ENCODE results near the gene HS6ST3. TPM values are rescaled to one million over a fixed set of nuclear protein-coding genes. Genes with fewer than 3 reads are reported as not detected.

Gene HS6ST3
- total and polyA plus RNA-seq, 2 of the 13 experiments (the other 11 are each of a cell fraction or from before 2014, with no cell fraction given) = not detected

DNA sequence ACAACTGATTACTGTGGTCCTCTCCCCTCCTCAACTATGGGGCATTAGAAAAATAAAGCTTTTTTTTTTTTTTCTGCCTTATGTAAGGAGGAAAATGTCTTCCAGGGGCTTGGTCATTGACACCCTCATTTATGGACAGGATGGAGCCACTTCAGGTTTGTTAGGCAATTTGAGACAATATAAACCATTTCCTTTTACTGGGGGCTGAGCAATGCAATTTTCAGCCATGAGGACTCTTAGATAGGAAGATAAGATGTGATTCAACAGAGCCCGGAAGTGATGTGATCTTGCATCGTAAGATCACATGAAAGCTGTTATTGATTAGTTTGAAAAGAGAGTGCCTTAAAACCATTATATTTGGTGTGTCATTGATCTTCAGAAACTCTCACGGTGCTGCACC is 693.6 kb downstream of the HS6ST3 start:
- Histone ChIP-seq H3K9me3 (ENCODE audit: low read length) (no peaks in the 10 kb centered on the region), H3K27ac (ENCODE audit: extremely low read length, insufficient read depth, low read length) (no peak overlapping the region), H3K4me3 (replicated peaks in 1 of 3; ENCODE audit: insufficient read depth in 1 of 3, low read depth in 2 of 3, low read length in 3 of 3) (no peak overlapping the region), H3K79me2 (ENCODE audit: insufficient read depth, low read length) (no peaks in the 10 kb centered on the region), H3K27me3 (ENCODE audit: control insufficient read depth in 1 of 2, insufficient read depth in 2 of 2, low read length in 2 of 2) (no peaks in the 10 kb centered on the region), H2AFZ (ENCODE audit: low read length) (no peak overlapping the region), H3K9ac (ENCODE audit: insufficient read depth, low read depth, low read length) (no peak overlapping the region), H3K4me2 (ENCODE audit: low read depth, low read length) (no peak overlapping the region), H4K20me1 (ENCODE audit: insufficient read depth, low read length) (no peaks in the 10 kb centered on the region), H3K36me3 (replicated peaks in 1 of 2; ENCODE audit: control insufficient read depth in 1 of 2, insufficient read depth in 2 of 2, low read length in 2 of 2) (no peaks in the 10 kb centered on the region), H3K4me1 (ENCODE audit: insufficient read depth, low read length) (no peaks in the 10 kb centered on the region)
- ATAC-seq = no peak
- WGBS (ENCODE audit: low lambda C conversion rate) = 21% methylated on average over 3 of the region's 3 CpGs
- in situ Hi-C loops (cut with HindIII; ENCODE audit: extremely low pct_ligation_motif_present, low pct_unique_long_range_greater_than_20kb) = no loop called here
- intact Hi-C loops (cut with micrococcal nuclease; ENCODE audit: unreplicated experiment) = no loop called here
- DNase-seq (ENCODE audit: low spot score) = no peak
- POLR2A ChIA-PET = no interaction called here
- CTCF ChIA-PET (ENCODE audit: low intra/inter-chr PET ratio, low total read pairs) = no interaction called here
- BruUV-seq (replicated peaks) = no TSS peak
- TF ChIP-seq JUN (CRISPR knock-in tag; IDR thresholded peaks at IDR 0.05) (no peak), GATA4 (IDR thresholded peaks at IDR 0.05; ENCODE audit: borderline replicate concordance, low read depth) (no peak), HDAC1 (CRISPR knock-in tag; IDR thresholded peaks at IDR 0.05) (no peak)
- FAIRE-seq = no peak

DNA sequence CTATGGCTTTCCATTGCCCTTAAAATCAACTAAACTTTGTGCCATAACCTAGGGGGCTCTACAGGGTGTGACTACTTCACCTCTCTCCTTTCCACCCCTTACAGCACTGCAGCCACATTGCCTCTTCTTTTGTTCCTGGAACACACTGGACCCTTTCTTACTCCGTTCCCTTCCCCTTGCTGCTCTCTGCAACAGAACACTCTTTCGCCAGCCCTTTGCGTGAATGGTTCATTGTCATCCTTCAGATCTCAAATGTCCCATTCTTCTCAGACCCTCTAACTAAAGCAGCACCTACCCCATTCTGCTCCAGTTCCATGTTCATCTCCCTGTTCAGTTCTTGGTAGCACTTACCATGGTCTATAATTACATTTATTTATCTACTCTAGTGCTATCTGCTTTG is 696.1 kb downstream of the HS6ST3 start:
- WGBS (ENCODE audit: low lambda C conversion rate) = 40% methylated on average over 3 of the region's 3 CpGs
- no peaks in the 10 kb centered on the region for H4K20me1 ChIP-seq (ENCODE audit: insufficient read depth, low read length)
- H3K4me2 ChIP-seq (ENCODE audit: low read depth, low read length) = no peak overlapping the region
- DNase-seq (ENCODE audit: low spot score) (no peak), FAIRE-seq (no peak), ATAC-seq (no peak)
- TF ChIP-seq ZNF3 (CRISPR knock-in tag; IDR thresholded peaks at IDR 0.05) = no peak
- no peak for TF ChIP-seq SMAD3 (CRISPR knock-in tag; IDR thresholded peaks at IDR 0.05)
- no peak for TF ChIP-seq SALL2 (CRISPR knock-in tag; IDR thresholded peaks at IDR 0.05)
- no peak for TF ChIP-seq ZSCAN29 (CRISPR knock-in tag; conservative IDR thresholded peaks at IDR 0.05)
- TF ChIP-seq ATAD3A (CRISPR knock-in tag; IDR thresholded peaks at IDR 0.05) = no peak
- no peak overlapping the region for H3K4me3 ChIP-seq (replicated peaks in 1 of 3; ENCODE audit: insufficient read depth in 1 of 3, low read depth in 2 of 3, low read length in 3 of 3)
- CTCF ChIA-PET (ENCODE audit: low intra/inter-chr PET ratio, low total read pairs) = no interaction called here
- no peaks in the 10 kb centered on the region for H3K79me2 ChIP-seq (ENCODE audit: insufficient read depth, low read length)
- intact Hi-C loops (cut with micrococcal nuclease; ENCODE audit: unreplicated experiment) (no loop called here), in situ Hi-C loops (cut with HindIII; ENCODE audit: extremely low pct_ligation_motif_present, low pct_unique_long_range_greater_than_20kb) (no loop called here)
- no peaks in the 10 kb centered on the region for H3K27me3 ChIP-seq (ENCODE audit: control insufficient read depth in 1 of 2, insufficient read depth in 2 of 2, low read length in 2 of 2)
- no peak overlapping the region for H3K27ac ChIP-seq (ENCODE audit: extremely low read length, insufficient read depth, low read length)
- H3K4me1 ChIP-seq (ENCODE audit: insufficient read depth, low read length) = no peaks in the 10 kb centered on the region
- H3K36me3 ChIP-seq (replicated peaks in 1 of 2; ENCODE audit: control insufficient read depth in 1 of 2, insufficient read depth in 2 of 2, low read length in 2 of 2) = no peaks in the 10 kb centered on the region
- POLR2A ChIA-PET = no interaction called here
- no peak overlapping the region for H2AFZ ChIP-seq (ENCODE audit: low read length)
- BruUV-seq (replicated peaks) = no TSS peak
- H3K9ac ChIP-seq (ENCODE audit: insufficient read depth, low read depth, low read length) = no peak overlapping the region
- no peaks in the 10 kb centered on the region for H3K9me3 ChIP-seq (ENCODE audit: low read length)
